Progenitor cell of endocrine pancreas (in vitro differentiated cells): ENCODE results near the gene SP100. TPM values are rescaled to one million over a fixed set of nuclear protein-coding genes. Genes with fewer than 3 reads are reported as not detected.

Source experiments
- DNase-seq: peaks from one replicate; pipeline ENCODE4 v3.0.0; 2021; ENCODE audit warnings: low spot score; ENCODE audit not compliant: unreplicated experiment
- H3K27ac Mint-ChIP-seq: 2 replicates; pipeline ENCODE4 v1.8.0; 2021; ENCODE audit warnings: mild to moderate bottlenecking, moderate library complexity, mixed read lengths
- H3K27me3 Mint-ChIP-seq: 2 replicates; pipeline ENCODE4 v1.8.0; 2021; ENCODE audit warnings: mixed read lengths
- H3K36me3 Mint-ChIP-seq: 2 replicates; pipeline ENCODE4 v1.8.0; 2022; ENCODE audit warnings: mixed read lengths; ENCODE audit not compliant: insufficient read depth
- H3K4me1 Mint-ChIP-seq: 2 replicates; pipeline ENCODE4 v1.8.0; 2021; ENCODE audit warnings: low read depth, mixed read lengths
- H3K4me3 Mint-ChIP-seq: 2 replicates; pipeline ENCODE4 v1.8.0; 2021; ENCODE audit warnings: low read depth, mild to moderate bottlenecking, moderate library complexity, mixed read lengths
- H3K9me3 Mint-ChIP-seq: 2 replicates; pipeline ENCODE4 v1.8.0; 2021; ENCODE audit warnings: low read depth, mixed read lengths
- CTCF ChIP-seq: fragments of 200-600 bp; sonication (generic); IDR thresholded peaks from one replicate; pipeline ENCODE4 v1.5.0; 2021; ENCODE audit warnings: antibody characterized with exemption, mild to moderate bottlenecking; ENCODE audit not compliant: unreplicated experiment
- total RNA-seq: library from RNA; stranded (reverse); gene quantifications from 2 replicates; pipeline ENCODE4 v1.2.1, GENCODE V29; 2021

SP100 gene
- total RNA-seq, 1 donor from 2014 or later = 2.3 TPM

- H3K27me3 Mint-ChIP-seq = no peaks in the 10 kb centered on the region
- H3K36me3 Mint-ChIP-seq = no peaks in the 10 kb centered on the region
- no peaks in the 10 kb centered on the region for H3K9me3 Mint-ChIP-seq
- no peaks in the 10 kb centered on the region for H3K4me1 Mint-ChIP-seq
- no peak for DNase-seq
- no peak overlapping the region for H3K4me3 Mint-ChIP-seq
- TF ChIP-seq CTCF = no peak
- H3K27ac Mint-ChIP-seq = no peak overlapping the region
These were observed 170.5 kb downstream of the SP100 start for GRCh38 chr2:230586328-230586982.

- Mint-ChIP-seq H3K27me3 (no peaks in the 10 kb centered on the region), H3K36me3 (no peaks in the 10 kb centered on the region), H3K9me3 (no peaks in the 10 kb centered on the region), H3K27ac (no peak overlapping the region), H3K4me3 (no peak overlapping the region), H3K4me1 (no peaks in the 10 kb centered on the region)
- no peak for DNase-seq
- no peak for TF ChIP-seq CTCF
These were observed 173.0 kb downstream of the SP100 start for GRCh38 chr2:230589025-230589424.

GRCh38 chr2:230589497-230590015, 173.6 kb downstream of the SP100 start:
- Mint-ChIP-seq H3K27me3 (no peaks in the 10 kb centered on the region), H3K4me1 (no peaks in the 10 kb centered on the region), H3K36me3 (no peaks in the 10 kb centered on the region), H3K9me3 (no peaks in the 10 kb centered on the region), H3K4me3 (no peak overlapping the region), H3K27ac (no peak overlapping the region)
- TF ChIP-seq CTCF = no peak
- no peak for DNase-seq

GRCh38 chr2:230590333-230590732, 174.3 kb downstream of the SP100 start:
- Mint-ChIP-seq H3K36me3 (no peaks in the 10 kb centered on the region), H3K27me3 (no peaks in the 10 kb centered on the region), H3K9me3 (peaks cover under 1% of the 10 kb centered on the region), H3K4me3 (no peak overlapping the region), H3K27ac (no peak overlapping the region), H3K4me1 (no peaks in the 10 kb centered on the region)
- no peak for DNase-seq
- no peak for TF ChIP-seq CTCF

- no peak overlapping the region for H3K4me3 Mint-ChIP-seq
- no peaks in the 10 kb centered on the region for H3K36me3 Mint-ChIP-seq
- H3K9me3 Mint-ChIP-seq = peaks cover 6% of the 10 kb centered on the region
- no peak for DNase-seq
- no peak overlapping the region for H3K27ac Mint-ChIP-seq
- no peak for TF ChIP-seq CTCF
- no peaks in the 10 kb centered on the region for H3K4me1 Mint-ChIP-seq
- no peaks in the 10 kb centered on the region for H3K27me3 Mint-ChIP-seq
These were observed 175.8 kb downstream of the SP100 start for GRCh38 chr2:230591850-230592249.
